ENCODE data around the gene RICTOR.

GRCh38 chr5:39040875-39041274, 33.3 kb downstream of the RICTOR start:
- TF ChIP-seq, protein P1, sequence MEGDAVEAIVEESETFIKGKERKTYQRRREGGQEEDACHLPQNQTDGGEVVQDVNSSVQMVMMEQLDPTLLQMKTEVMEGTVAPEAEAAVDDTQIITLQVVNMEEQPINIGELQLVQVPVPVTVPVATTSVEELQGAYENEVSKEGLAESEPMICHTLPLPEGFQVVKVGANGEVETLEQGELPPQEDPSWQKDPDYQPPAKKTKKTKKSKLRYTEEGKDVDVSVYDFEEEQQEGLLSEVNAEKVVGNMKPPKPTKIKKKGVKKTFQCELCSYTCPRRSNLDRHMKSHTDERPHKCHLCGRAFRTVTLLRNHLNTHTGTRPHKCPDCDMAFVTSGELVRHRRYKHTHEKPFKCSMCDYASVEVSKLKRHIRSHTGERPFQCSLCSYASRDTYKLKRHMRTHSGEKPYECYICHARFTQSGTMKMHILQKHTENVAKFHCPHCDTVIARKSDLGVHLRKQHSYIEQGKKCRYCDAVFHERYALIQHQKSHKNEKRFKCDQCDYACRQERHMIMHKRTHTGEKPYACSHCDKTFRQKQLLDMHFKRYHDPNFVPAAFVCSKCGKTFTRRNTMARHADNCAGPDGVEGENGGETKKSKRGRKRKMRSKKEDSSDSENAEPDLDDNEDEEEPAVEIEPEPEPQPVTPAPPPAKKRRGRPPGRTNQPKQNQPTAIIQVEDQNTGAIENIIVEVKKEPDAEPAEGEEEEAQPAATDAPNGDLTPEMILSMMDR (IDR thresholded peaks at IDR 0.05; ENCODE audit: low read length) = no peak
- no peak for TF ChIP-seq EZH2 (IDR thresholded peaks at IDR 0.05; ENCODE audit: borderline replicate concordance, low read length)
